GM23338 (cell line): ENCODE measurements around the gene SH3RF2.

ENCODE experiments used
- CTCF ChIP-seq, 2 experiments: fragments of 200-600 bp in 1 of 2; sonication (generic) in 1 of 2; conservative IDR thresholded peaks; 2 replicates each; pipeline versions ENCODE4 v1.5.1 to v1.6.1; 2016 to 2017; ENCODE audit warnings: antibody characterized with exemption in 2 of 2, low read depth in 2 of 2, mild to moderate bottlenecking in 2 of 2, moderate library complexity in 1 of 2
- EZH2phosphoT487 ChIP-seq: fragments of 200-600 bp; sonication (generic); IDR thresholded peaks from one replicate; pipeline ENCODE4 v1.8.1; 2018; ENCODE audit warnings: antibody characterized with exemption; ENCODE audit not compliant: unreplicated experiment
- POLR2AphosphoS5 ChIP-seq: IDR thresholded peaks from 2 replicates; pipeline ENCODE4 v1.6.1; 2016; ENCODE audit warnings: antibody characterized with exemption, low read depth
- REST ChIP-seq: IDR thresholded peaks from one replicate; pipeline ENCODE4 v1.6.1; 2018; ENCODE audit warnings: antibody characterized with exemption; ENCODE audit not compliant: unreplicated experiment
- STAT1 ChIP-seq: IDR thresholded peaks from one replicate; pipeline ENCODE4 v1.6.1; 2016; ENCODE audit warnings: antibody characterized with exemption; ENCODE audit not compliant: unreplicated experiment
- ZNF331 ChIP-seq: fragments of 250-450 bp; sonication (Bioruptor Pico); IDR thresholded peaks from 2 replicates; pipeline ENCODE4 v1.5.0; 2020; ENCODE audit warnings: low read depth, mild to moderate bottlenecking, moderate library complexity

GRCh38 chr5:145988993-145989392, 52.6 kb downstream of the SH3RF2 start:
- TF ChIP-seq CTCF (conservative IDR thresholded peaks at IDR 0.05; ENCODE audit: low read depth in 2 of 2) = no peak
- no peak for TF ChIP-seq REST
- no peak for TF ChIP-seq EZH2phosphoT487
- TF ChIP-seq POLR2AphosphoS5 = no peak
- TF ChIP-seq STAT1 = no peak
- no peak for TF ChIP-seq ZNF331 (CRISPR knock-in tag)
